ENCODE data around the gene GJB2. TPM values are rescaled to one million over a fixed set of nuclear protein-coding genes. Genes with fewer than 3 reads are reported as not detected.

GJB2 gene
- total RNA-seq, 8 experiments from 2014 or later = 0.05 to 3.6 (median 0.17) TPM; not detected in 3

DNA sequence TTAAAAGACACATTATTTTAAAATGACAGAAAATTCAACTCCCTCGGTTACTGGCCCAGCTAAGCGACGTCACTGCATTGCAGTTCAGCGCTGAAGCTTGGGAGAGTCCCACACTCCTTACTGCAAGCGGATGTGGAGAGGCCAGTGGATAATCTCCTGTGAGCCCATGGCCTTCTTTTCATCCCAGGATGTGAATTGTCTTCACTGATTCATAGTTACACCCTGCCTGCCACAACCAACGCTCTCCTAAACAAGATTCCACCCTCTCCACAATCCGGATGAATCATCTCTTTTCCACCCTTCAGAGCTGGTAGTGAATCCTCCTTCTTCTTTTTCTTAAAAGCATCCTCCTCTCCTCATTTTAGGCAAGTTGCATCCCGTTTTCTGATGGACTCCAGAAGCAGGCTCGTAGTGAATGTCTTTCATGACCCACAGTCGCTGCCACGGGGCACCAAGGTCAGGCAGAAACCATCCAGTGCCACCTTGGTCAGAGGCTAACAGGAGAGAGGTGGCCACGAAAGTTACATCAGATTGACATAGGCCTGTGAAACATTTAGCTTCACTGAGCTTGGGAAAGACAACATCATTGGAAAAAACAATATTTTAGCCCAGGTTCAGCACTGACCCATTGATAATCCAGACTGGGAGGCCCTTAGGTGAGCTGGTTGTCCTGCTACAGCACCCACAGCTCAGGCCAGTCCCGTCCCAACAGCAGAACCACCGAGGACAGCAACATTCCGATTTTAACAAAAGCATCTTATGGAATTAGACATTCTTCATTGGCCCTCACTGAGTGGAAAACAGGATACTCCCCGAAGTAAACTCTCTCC is 2.0 kb downstream of the GJB2 start:
- WGBS, 10 experiments = 35 to 90% (median 80%) methylated on average over 2 to 14 of the region's 16 CpGs; no CpG with 5 or more reads in 1 of the 10 experiments
- peak in 2 of 8 experiments; percentile 71 to 72 for ATAC-seq (replicated peaks in 6 of 8)
- Histone ChIP-seq H3K27ac (no peak overlapping the region), H3K4me3 (no peak overlapping the region), H3K4me1 (replicated peaks in 1 of 2) (peaks cover 6 to 17% of the 10 kb centered on the region in 2 donors)
- in situ Hi-C loops (cut with MboI; ENCODE audit: low pct_unique_long_range_greater_than_20kb in 2 of 9, low sequenced_read_pairs in 9 of 9, unreplicated experiment in 9 of 9) = loop anchor here in 6 of 9 experiments (25.0 kb wide), 4 partner anchors 272 to 747 kb away; partner anchors contain the start of gene XPO4 (in 5 of the 6)

DNA sequence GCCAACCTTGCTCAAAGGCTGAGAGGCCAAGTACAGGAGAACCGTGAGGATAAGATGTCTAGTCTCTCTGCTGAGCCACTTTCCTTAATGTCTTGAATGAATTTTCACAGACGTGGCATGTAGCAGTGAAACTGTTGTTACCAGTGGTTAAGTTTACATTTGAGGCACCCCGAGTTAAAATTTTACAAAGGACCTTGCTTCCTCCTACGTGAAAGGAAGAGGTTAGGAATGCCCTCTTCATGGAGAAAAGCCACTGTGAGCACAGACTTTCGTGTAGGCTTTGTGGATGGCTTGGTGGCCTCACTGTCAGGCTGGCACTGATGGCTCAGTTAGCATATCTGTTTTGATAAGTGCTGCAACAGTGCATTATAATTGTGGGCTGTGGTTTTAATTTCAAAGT is 2.7 kb downstream of the GJB2 start:
- in situ Hi-C loops (cut with MboI; ENCODE audit: low pct_unique_long_range_greater_than_20kb in 2 of 9, low sequenced_read_pairs in 9 of 9, unreplicated experiment in 9 of 9) = loop anchor here in 6 of 9 experiments (25.0 kb wide), 4 partner anchors 272 to 747 kb away; partner anchors contain the start of gene XPO4 (in 5 of the 6)
- H3K4me3 ChIP-seq = no peak overlapping the region
- no peak for ATAC-seq (replicated peaks in 6 of 8)
- H3K27ac ChIP-seq = no peak overlapping the region
- H3K4me1 ChIP-seq (replicated peaks in 1 of 2) = peaks cover 6 to 17% of the 10 kb centered on the region in 2 donors
- WGBS, 10 experiments = 20 to 86% (median 56%) methylated on average over 1 to 4 of the region's 5 CpGs; no CpG with 5 or more reads in 1 of the 10 experiments

DNA sequence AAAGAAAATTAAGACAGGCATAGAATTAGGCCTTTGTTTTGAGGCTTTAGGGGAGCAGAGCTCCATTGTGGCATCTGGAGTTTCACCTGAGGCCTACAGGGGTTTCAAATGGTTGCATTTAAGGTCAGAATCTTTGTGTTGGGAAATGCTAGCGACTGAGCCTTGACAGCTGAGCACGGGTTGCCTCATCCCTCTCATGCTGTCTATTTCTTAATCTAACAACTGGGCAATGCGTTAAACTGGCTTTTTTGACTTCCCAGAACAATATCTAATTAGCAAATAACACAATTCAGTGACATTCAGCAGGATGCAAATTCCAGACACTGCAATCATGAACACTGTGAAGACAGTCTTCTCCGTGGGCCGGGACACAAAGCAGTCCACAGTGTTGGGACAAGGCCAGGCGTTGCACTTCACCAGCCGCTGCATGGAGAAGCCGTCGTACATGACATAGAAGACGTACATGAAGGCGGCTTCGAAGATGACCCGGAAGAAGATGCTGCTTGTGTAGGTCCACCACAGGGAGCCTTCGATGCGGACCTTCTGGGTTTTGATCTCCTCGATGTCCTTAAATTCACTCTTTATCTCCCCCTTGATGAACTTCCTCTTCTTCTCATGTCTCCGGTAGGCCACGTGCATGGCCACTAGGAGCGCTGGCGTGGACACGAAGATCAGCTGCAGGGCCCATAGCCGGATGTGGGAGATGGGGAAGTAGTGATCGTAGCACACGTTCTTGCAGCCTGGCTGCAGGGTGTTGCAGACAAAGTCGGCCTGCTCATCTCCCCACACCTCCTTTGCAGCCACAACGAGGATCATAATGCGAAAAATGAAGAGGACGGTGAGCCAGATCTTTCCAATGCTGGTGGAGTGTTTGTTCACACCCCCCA is 3.8 kb downstream of the GJB2 start:
- in situ Hi-C loops (cut with MboI; ENCODE audit: low pct_unique_long_range_greater_than_20kb in 2 of 9, low sequenced_read_pairs in 9 of 9, unreplicated experiment in 9 of 9) = loop anchor here in 6 of 9 experiments (25.0 kb wide), 4 partner anchors 273 to 748 kb away; partner anchors contain the start of gene XPO4 (in 5 of the 6)
- H3K4me3 ChIP-seq = no peak overlapping the region
- no peak overlapping the region for H3K27ac ChIP-seq
- ATAC-seq (replicated peaks in 6 of 8) = no peak
- H3K4me1 ChIP-seq (replicated peaks in 1 of 2) = peaks cover 4 to 13% of the 10 kb centered on the region in 2 donors
- WGBS, 10 experiments = 74 to 100% (median 87%) methylated on average over 1 to 14 of the region's 28 CpGs; no CpG with 5 or more reads in 1 of the 10 experiments

- Histone ChIP-seq H3K4me3 (no peak overlapping the region), H3K4me1 (replicated peaks in 1 of 2) (peaks cover 0 to under 1% of the 10 kb centered on the region in 2 donors), H3K27ac (no peak overlapping the region)
- in situ Hi-C loops (cut with MboI; ENCODE audit: low pct_unique_long_range_greater_than_20kb in 2 of 9, low sequenced_read_pairs in 9 of 9, unreplicated experiment in 9 of 9) = loop anchor here in 6 of 9 experiments (25.0 kb wide), 4 partner anchors 276 to 751 kb away; partner anchors contain the start of gene XPO4 (in 5 of the 6)
- no peak for ATAC-seq (replicated peaks in 6 of 8)
- WGBS, 10 experiments = 56 to 100% (median 78%) methylated on average over 1 to 6 of the region's 6 CpGs; no CpG with 5 or more reads in 3 of the 10 experiments
These were observed 6.0 kb downstream of the GJB2 start for GRCh38 chr13:20186771-20187170.

DNA sequence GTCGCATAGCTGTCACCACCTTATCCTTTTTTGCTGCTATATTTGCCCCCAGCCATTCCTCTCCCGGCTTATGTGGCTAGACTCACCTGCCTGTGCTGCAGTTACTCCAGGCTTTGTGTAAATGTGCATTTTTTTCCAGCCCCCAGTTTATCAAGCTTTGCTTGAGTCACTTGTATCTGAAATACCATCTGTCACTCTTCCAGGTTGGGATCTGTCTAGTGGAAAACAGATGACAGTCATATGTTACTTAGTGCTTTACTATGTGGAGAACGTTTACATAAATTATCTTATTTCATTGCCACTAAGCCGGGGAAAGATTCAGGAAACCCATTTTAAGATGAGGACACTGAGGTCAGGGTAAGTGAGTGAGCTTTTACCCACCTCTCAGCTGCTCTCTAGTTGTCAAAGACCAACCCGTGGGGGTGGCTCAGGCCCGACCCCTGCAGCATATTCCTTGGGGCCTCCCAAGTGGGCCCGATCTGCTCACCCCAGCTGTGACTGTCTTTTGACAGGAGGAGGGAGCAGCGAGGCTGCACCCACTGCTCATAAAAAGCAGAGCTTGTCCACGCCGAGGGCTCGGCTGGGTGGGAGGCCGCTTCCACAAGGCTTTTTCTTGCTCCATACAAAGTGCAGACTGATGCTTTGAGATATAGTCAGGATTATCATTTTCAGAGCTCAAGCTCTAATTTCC is 7.2 kb downstream of the GJB2 start:
- 29 to 100% (median 59%) methylated on average over 1 to 8 of the region's 12 CpGs for WGBS, 10 experiments

GRCh38 chr13:20182231-20182846 is 10.4 kb downstream of the GJB2 start:
- in situ Hi-C loops (cut with MboI; ENCODE audit: low pct_unique_long_range_greater_than_20kb in 2 of 9, low sequenced_read_pairs in 9 of 9, unreplicated experiment in 9 of 9) = loop anchor here in 6 of 9 experiments (25.0 kb wide), 4 partner anchors 280 to 755 kb away; partner anchors contain the start of gene XPO4 (in 5 of the 6)
- WGBS, 10 experiments = 0 to 100% (median 25%) methylated on average over 1 to 5 of the region's 5 CpGs
- ATAC-seq (replicated peaks in 6 of 8) = peak; percentile 75 to 97 (median 92)

More for the DNA sequence above, 7.2 kb downstream of the GJB2 start:
- in situ Hi-C loops (cut with MboI; ENCODE audit: low pct_unique_long_range_greater_than_20kb in 2 of 9, low sequenced_read_pairs in 9 of 9, unreplicated experiment in 9 of 9) = loop anchor here in 6 of 9 experiments (25.0 kb wide), 4 partner anchors 277 to 752 kb away; partner anchors contain the start of gene XPO4 (in 5 of the 6)
- no peak overlapping the region for H3K4me3 ChIP-seq
- no peaks in the 10 kb centered on the region for H3K4me1 ChIP-seq (replicated peaks in 1 of 2)
- ATAC-seq (replicated peaks in 6 of 8) = no peak
- no peak overlapping the region for H3K27ac ChIP-seq

DNA sequence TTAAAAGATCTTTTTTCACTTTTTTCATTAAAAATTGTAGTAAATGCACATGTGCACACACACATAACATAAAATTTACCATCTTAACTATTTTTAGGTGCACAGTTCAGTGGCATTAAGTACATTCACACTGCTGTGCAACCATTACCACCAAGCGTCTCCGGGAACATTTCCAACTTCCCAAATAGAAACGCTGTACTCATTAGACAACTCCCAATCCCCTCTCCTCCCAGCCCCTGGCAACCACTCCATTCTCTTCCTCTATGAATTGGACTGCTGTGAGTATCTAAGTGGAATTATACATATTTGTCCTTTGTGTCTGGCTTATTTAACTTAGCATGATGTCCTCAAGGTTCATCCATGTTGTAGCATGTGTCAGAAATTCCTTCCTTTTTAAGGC is 11.6 kb downstream of the GJB2 start:
- WGBS, 10 experiments = 20 to 100% (median 73%) methylated on average over 1 to 3 of the region's 3 CpGs; no CpG with 5 or more reads in 3 of the 10 experiments
- Histone ChIP-seq H3K27ac (no peak overlapping the region), H3K4me3 (no peak overlapping the region), H3K4me1 (replicated peaks in 1 of 2) (no peaks in the 10 kb centered on the region)
- in situ Hi-C loops (cut with MboI; ENCODE audit: low pct_unique_long_range_greater_than_20kb in 2 of 9, low sequenced_read_pairs in 9 of 9, unreplicated experiment in 9 of 9) = loop anchor here in 6 of 9 experiments (25.0 kb wide), 4 partner anchors 281 to 756 kb away; partner anchors contain the start of gene XPO4 (in 5 of the 6)
- ATAC-seq (replicated peaks in 6 of 8) = peak in 1 of 8 experiments; percentile 63

More at GRCh38 chr13:20182231-20182846, 10.4 kb downstream of the GJB2 start:
- H3K27ac ChIP-seq = no peak overlapping the region
- no peaks in the 10 kb centered on the region for H3K4me1 ChIP-seq (replicated peaks in 1 of 2)
- H3K4me3 ChIP-seq = no peak overlapping the region

DNA sequence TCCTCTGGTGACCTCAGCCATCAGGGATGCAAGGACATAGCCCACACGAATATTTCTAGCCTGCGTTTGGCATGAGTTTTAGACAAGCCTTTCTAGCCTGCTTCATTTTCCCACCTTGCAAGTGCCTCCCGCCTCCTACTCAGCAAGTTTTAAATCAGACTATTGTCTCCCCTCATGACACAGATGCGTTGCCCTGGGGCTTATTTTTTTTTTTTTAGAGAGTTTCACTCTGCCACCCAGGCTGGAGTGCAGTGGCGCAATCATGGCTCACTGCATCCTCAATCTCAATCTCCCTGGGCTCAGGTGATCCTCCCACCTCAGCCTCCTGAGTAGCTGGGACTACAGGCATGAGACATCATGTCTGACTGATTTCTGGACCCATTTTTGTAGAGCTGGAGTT is 14.6 kb downstream of the GJB2 start:
- Histone ChIP-seq H3K27ac (no peak overlapping the region), H3K4me1 (replicated peaks in 1 of 2) (peaks cover 0 to 5% of the 10 kb centered on the region in 2 donors), H3K4me3 (no peak overlapping the region)
- no peak for ATAC-seq (replicated peaks in 6 of 8)
- 54 to 100% (median 71%) methylated on average over 1 to 5 of the region's 5 CpGs; no CpG with 5 or more reads in 2 of the 10 experiments for WGBS, 10 experiments
- in situ Hi-C loops (cut with MboI; ENCODE audit: low pct_unique_long_range_greater_than_20kb in 2 of 9, low sequenced_read_pairs in 9 of 9, unreplicated experiment in 9 of 9) = loop anchor here in 6 of 9 experiments (25.0 kb wide), 4 partner anchors 284 to 759 kb away; partner anchors contain the start of gene XPO4 (in 5 of the 6)

DNA sequence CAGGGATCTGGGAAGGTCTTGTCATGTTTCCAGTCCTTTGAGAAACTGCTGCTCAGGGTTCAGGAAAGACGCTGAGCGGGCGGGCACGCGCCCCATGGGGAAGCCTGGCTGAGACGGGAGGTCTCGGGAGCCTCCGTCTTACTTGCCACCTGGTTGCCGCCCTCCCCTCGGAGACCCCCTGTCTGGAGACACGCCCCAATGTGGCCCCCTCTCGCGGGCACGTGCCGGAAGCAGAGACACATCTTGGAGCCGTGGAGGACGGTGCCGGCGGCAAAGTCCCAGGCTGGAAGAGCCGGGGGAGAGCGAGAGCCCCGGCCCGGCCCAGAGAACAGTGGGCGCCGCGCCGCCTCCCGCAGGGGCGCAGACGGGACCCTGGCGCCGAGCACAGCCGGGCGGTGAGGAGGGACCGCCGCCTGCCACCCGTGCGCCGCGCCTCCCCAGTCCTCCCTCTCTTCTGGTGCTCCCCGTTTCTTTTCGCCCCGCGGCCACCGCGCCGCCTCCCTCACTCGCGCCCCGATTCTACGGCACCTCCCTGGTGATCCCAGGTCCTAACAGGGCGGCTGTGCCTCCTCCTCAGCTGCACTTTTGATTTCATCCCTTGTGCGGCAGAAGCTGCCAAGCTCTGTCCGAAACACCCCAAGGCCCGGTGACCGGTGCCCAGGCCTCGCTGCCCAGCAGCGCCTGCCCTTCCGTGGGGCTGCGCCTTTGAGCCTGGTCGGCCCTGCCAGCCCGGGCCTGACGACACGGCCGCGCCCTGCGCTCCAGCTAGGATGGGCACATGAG is 15.5 kb downstream of the GJB2 start:
- in situ Hi-C loops (cut with MboI; ENCODE audit: low pct_unique_long_range_greater_than_20kb in 2 of 9, low sequenced_read_pairs in 9 of 9, unreplicated experiment in 9 of 9) = loop anchor here in 6 of 9 experiments (25.0 kb wide), 4 partner anchors 285 to 760 kb away; partner anchors contain the start of gene XPO4 (in 5 of the 6)
- 29 to 92% (median 87%) methylated on average over 1 to 18 of the region's 67 CpGs; no CpG with 5 or more reads in 5 of the 10 experiments for WGBS, 10 experiments
- ATAC-seq (replicated peaks in 6 of 8) = no peak
- Histone ChIP-seq H3K4me3 (no peak overlapping the region), H3K4me1 (replicated peaks in 1 of 2) (peaks cover 0 to 5% of the 10 kb centered on the region in 2 donors), H3K27ac (no peak overlapping the region)

GRCh38 chr13:20175907-20176652 is 16.7 kb downstream of the GJB2 start:
- in situ Hi-C loops (cut with MboI; ENCODE audit: low pct_unique_long_range_greater_than_20kb in 2 of 9, low sequenced_read_pairs in 9 of 9, unreplicated experiment in 9 of 9) = loop anchor here in 6 of 9 experiments (25.0 kb wide), 4 partner anchors 286 to 761 kb away; partner anchors contain the start of gene XPO4 (in 5 of the 6)
- H3K4me1 ChIP-seq (replicated peaks in 1 of 2) = peaks cover 0 to 5% of the 10 kb centered on the region in 2 donors
- no peak overlapping the region for H3K27ac ChIP-seq
- 40 to 90% (median 71%) methylated on average over 2 to 11 of the region's 14 CpGs for WGBS, 10 experiments
- no peak overlapping the region for H3K4me3 ChIP-seq
- ATAC-seq (replicated peaks in 6 of 8) = no peak
